HG03103 (cell line): ENCODE data around the gene CLTC.
A peak's percentile ranks its signal among the peaks of the same experiment; 100 is the strongest.
"Not testable (repeated sequence)": the region's sequence is repeated elsewhere in the genome, so short reads cannot be mapped to it uniquely, and the experiment has no call there.

Source experiments
- ATAC-seq: cut with Tn5 transposase; IDR thresholded peaks from one replicate; pipeline ENCODE4 v1.9.1; 2021; ENCODE audit warnings: low read depth; ENCODE audit not compliant: unreplicated experiment

CLTC gene

DNA sequence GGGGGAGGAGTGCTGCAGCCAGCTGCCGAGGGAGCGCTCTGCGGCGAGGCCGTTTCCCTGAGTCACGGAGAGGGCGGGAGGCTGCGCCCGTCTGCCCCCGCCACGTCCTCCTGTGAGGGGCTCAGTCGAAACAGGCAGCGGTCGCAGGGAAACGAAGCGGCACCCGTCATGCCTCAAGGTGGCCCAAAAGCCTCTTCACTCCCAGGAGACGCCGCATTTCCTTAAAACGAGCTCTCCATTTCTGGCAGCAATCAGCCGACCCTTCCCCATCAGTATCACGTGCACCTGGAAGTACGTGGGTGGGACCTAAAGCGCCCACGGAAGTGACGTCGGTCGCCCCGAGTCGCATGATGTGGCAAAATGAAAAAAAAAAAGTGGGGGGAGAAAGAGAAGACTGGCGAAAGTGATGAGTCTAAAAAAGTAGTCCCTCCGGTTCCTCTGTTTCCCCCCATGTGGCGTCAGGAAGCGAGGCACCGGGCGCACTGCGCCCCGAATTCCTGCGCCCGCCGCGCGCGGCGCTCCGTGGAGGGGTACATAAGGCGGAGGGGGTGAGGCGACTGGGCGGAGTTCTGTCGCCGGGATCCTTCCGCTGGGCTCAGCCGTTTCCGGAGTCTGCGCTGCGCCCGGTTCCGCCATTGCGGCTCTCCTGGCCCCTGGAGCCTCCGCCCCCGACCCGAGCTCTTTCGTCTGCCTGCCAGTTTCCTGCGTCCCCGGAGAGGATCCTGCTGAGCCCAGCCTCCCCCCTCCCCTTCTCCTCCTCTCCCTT is at the start of gene CLTC:
Gene CLTC (plus strand): TSS at position 598 of the 766 bp plus-strand sequence. CDS start 237 bp downstream, outside the sequence.
- ATAC-seq, result peak; percentile 62

DNA sequence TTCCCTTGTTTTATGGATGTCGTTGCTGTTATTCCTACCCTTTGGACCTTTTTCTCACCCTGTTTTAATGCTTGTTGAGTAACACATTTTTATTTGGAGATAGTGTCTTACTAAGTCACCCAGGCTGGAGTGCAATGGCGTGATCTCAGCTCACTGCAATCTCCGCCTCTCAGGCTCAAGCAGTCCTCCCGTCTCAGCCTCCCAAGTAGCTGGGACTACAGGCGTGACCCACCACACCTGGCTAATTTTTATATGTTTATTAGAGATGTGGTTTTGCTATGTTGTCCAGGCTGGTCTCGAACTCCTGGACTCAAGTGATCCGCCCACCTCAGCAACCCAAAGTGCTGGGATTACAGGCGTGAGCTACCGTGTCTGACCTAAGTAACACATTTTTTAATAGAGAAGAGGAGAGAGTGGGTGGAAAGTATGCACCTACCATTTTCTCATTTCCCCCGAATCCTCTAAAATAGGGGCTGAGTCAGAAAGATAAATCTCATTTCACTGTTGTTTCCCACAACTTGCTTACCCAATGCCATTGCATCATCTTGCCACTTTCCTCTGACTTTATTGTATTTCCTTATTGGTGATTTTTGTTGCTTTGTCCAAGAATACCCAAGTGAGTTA is 47.3 kb upstream of the CLTC start:
- no peak for ATAC-seq

- not testable (repeated sequence) for ATAC-seq
These were observed 35.5 kb upstream of the CLTC start for GRCh38 chr17:59584168-59584567.

DNA sequence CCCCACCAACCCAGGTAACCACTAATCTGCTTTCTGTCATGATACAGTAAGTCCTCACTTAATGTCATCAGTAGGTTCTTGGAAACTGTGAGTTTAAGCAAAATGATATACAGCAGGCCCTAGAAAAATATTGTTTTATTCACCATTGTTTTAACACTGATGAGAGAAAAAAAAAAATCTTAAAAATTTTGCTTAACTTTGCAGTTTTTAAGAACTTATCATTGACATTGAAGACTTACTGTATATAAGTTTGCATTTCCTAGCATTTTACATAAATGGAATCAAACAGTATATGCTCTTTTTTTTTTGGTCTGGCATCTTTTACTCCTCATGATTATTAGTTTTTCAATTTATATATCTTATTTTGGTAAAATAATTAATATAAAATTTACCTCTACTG is 19.5 kb upstream of the CLTC start:
- ATAC-seq, result no peak

- no peak for ATAC-seq
These were observed 18.6 kb upstream of the CLTC start for GRCh38 chr17:59601130-59601529.

DNA sequence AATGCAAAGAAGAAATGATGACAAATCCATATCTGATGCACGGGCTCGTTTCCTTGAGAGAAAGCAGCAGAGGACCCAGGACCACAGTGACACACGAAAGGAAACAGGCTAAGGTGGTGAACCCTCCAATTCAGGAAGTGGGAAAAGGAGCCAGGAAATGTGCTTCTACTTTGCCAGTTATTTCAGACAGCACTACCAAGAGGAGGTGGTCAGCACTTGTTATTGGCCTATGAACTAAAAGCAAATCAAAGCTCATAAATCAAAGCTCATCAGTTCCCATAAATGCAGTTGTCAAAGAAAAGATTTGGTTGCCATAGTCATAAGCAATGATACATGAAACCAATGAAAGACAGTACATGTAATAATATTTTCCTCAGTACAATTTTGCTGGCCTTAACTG is 12.6 kb upstream of the CLTC start:
- no peak for ATAC-seq

DNA sequence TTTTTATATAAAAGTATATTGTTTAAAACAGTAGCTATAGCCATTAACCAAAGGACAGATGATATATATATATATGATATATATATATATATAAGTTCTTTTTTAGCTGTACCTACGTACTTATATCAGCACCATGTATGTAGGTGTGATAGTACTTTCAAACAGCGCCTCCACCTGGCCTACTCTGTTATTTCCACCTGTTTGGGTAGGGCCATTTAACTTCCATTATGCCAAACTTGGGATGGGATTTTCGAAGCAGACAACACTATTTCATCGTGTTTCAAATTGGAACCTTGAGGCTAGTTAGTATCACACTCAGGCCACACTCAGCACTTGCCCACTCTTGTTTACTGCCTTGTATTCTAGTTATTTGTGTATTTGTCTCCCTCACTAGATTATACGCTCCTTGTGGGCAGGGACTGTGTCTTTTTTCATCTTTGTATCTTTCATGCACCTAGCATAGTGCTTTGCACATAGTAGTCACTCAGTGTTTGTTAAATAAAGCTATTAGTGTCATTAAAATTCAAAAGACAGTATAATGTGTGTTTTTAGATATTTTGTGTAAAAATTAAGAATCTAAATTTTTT is 11.8 kb upstream of the CLTC start:
- no peak for ATAC-seq

GRCh38 chr17:59611503-59611902 is 8.2 kb upstream of the CLTC start:
- no peak for ATAC-seq

GRCh38 chr17:59616253-59616920 is 3.3 kb upstream of the CLTC start:
- no peak for ATAC-seq

DNA sequence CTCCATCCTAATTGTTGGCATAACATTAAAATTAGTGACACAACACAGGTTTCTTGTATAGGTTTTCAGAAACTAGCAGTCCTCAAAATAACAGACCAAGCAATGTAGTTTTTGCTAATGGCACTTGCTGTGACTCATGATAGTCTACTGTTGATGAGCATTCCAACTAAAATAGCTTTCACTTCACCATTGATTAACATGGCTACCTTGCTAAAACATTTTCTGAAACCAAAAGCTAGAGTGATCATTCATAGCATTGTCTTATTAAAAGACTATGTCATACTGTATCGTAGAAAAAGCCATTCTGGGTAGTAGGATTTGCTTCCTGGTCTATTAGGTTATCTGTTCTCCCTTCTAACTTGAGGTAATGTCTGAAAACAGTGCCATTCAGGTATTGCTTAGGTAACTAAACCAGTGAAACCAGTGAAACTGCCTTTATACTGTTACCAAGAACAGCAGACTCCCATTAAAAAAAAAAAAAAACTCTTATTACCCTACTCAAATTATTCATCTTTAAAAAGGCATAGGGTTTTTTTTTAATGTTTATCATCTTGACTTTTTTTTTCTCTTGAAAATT is 2.5 kb upstream of the CLTC start:
- no peak for ATAC-seq

DNA sequence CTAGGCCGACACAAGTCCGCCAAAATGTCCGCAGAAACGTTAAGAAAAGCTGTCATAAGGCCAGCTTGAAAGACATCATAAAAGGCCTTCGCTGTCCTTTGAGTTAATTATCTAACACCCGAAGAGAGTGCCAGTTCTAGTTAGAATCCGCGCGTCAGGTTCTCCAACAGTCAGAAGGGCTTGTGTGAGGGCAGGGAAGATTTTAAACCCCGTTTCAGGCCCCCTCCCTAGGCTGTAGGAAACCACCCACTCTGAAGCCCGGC is 729 bp upstream of the CLTC start:
- ATAC-seq, result no peak

DNA sequence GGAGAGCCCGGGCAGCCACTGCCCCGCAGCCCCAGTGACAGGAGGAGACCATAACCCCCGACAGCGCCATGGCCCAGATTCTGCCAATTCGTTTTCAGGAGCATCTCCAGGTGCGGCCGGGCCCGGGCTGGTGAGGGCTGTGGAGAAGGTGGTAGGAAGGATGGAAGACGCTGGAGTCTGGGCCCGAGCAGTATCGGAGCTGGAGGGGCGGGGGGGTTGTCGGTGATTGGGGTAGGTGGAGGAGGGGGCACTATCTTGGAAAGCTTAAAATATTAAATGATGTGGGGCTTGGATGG is 317 bp downstream of the CLTC start:
- no peak for ATAC-seq

DNA sequence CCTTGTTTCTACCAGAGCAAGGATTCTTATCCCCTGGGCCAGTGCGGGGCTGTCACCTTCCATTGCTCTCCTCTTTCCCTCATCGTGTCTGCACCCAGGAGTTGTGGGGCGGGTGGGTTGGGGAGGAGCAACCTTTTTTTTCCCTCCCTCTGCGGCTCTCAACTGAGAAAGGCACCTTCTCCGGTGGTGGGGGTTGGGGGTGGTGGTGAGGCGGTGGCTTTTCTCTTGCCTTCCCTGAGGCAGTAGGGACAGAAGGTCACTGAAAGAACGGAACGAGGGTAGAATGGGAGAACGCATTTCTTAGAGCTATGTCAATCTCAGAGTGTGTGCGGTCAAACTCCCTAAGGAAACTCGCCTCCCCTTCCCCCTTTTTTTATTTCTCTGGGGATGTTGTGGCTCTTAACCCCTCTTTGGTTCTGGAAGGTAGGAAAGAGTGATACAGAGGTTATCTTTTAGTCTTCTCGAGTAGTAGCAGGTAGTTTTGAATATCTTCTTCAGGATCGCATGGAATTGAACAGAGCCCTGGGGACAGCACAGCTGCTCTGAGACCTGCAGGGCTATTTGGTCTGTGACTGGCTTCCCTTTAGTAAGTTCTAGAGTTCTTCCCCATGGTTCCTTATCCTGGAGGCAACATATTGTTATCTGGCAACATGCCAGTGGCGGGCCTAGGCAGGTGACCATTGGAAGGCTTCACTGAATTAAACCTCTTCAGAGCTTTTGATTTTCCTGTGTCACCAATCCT is 994 bp downstream of the CLTC start:
- no peak for ATAC-seq

DNA sequence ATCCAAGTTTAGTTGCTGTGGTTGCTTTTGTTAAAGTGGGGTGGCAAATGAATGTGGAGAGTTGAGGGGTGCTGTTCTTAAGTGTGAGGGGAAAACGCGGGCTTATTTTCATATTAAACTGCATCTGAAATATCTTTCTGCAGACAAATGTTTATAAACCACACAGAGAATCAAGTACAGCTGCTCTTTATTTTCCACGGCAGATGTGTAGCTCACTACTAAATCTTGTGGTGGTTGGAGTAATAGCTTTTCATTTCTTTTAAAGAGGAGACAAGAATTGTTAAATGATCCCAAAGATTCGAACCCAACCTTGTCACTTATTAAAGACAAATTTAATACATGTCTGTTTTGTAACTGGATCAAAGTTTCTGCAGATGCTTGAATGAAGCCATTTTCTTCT is 2.1 kb downstream of the CLTC start:
- ATAC-seq, result no peak

DNA sequence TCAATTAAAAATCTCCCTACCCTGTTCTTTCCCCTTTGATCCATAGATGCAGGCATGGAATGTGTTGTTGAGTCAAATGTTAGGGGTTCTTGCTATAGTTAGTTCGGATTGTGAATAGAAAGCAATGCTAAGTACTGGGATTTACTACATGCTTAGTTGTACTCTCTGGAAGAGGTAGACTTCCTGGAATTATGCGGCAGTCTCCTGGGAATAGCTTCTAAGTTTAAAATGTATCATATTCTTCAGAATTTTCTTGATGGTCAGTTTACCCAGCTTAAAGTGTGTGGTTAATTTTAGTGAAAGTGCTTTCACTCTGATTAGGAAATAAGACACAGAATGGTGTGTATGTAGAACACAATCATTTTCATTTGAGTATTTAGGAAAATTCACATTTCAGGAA is 3.5 kb downstream of the CLTC start:
- ATAC-seq, result no peak

DNA sequence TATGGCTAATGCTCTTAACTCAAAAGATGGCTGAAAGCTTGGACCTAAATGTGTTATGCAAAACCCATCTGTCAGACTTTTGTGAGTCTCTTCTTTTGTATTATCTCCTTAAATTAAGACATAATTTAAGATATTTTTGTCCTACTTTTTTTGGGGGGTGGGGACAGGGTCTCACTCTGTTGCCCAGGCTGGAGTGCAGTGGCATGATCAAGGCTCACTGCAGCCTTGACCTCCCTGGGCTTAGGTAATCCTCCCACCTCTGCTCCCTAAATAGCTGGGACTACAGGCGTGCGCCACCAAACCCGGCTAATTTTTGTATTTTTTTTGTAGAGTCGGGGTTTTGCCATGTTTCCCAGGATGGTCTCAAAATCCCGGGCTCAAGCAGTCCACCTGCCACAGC is 7.1 kb downstream of the CLTC start:
- ATAC-seq, result no peak

DNA sequence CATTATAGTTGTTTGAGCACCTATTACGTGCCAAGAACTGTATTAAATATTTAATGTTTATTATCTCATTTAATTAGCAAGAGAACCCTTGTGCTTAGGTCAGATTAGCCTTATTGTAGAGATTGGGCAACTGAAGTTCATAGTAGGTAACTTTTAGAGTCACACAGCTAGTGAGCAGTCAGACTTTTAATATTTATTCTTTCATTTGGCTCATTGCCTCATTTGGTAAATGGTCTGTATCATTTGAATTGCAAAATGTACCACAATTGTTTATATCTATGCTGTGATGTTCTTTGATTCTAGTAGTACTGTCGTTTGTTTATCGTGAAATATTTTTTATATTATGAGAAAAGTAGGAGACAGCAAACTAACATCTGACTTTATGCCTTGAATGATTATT is 7.6 kb downstream of the CLTC start:
- no peak for ATAC-seq

DNA sequence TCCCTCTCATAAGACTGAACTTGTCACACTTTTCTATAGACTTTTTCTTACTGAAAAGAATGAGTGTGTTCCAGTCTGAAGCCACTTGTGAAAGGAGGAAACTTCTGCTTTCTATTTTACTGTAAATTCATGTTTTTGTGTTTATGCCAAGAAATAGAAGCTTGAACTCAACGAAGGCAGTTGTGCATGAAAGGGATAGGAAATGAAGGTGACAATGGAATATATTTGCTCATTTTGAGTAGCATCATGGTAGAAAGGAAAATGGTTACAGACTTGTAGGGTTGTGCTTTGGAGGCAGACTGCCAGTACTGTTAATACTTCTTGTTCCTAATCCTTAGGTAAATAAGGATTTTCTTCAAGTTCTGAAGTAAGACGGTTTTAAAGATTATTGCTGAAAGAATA is 8.1 kb downstream of the CLTC start:
- no peak for ATAC-seq

GRCh38 chr17:59629174-59629573 is 9.5 kb downstream of the CLTC start:
- ATAC-seq, result no peak

DNA sequence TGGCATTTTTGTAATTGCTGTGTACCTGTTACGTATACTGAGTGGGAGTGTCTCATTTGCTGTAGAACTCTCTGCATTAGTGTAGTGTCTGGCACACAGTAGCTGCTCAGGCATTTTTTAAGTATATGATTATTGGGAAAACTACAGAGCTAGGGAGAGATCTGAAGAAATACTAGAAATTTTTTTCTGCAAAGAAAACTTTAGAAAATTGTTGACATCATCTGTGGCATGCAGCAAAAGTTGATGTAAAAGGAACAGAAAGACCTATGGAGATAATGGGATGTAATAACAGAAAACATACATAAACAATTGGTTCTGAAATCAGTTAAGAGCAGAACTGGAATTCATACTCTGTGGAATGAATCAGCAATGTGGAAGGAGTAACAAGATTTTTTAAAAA is 11.6 kb downstream of the CLTC start:
- no peak for ATAC-seq

DNA sequence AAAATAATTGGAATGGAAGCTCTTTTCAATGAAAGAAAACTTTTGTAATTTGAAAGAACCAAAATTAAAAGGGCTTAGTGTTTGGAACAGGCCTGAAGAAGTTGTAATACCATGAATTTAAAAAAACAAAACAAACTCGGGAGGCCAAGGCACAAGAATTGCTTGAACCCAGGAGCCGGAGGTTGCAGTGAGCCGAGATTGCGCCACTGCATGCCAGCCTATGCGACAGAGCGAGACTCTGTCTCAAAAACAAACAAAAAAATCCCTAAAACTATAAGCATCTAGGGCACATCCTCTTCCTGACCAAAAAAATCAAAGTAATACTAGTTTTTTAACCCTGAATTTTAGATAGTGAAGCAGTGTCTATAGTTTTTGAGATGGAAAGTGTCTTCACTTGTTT is 12.7 kb downstream of the CLTC start:
- no peak for ATAC-seq
